ENCODE results near the gene PGM3. TPM values are rescaled to one million over a fixed set of nuclear protein-coding genes. Genes with fewer than 3 reads are reported as not detected.

Gene PGM3
- total and polyA plus RNA-seq, 12 donors, result 5.3 to 23.4 (median 16.1) TPM

DNA sequence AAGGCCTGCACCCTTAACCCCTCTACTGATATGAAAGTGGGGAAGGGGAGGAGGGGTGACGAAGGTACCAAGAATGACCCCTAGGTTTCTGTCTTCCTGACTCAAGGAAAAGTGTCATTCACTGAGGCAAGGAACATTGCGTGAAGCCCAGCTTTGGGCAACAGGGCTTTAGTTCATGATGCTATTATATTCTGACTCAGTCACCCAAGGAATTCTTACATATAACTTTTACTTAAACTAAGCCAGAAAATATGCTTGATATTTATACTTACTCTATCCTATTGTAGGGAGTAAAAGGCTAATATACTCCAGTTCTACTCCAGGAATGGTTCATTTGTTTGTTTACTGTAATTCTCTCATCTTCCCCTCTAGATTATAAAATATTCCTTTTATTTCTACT, 65.1 kb downstream of the PGM3 start:
- intact Hi-C loops (cut with DNase I), result loop anchor here in 1 of 10 donors (10.0 kb wide), 1 partner anchor 47 kb away; no protein-coding TSS in a partner anchor
- 98 to 100% methylated on average over 2 of the region's 2 CpGs for WGBS, 2 donors
- TF ChIP-seq, protein P1, sequence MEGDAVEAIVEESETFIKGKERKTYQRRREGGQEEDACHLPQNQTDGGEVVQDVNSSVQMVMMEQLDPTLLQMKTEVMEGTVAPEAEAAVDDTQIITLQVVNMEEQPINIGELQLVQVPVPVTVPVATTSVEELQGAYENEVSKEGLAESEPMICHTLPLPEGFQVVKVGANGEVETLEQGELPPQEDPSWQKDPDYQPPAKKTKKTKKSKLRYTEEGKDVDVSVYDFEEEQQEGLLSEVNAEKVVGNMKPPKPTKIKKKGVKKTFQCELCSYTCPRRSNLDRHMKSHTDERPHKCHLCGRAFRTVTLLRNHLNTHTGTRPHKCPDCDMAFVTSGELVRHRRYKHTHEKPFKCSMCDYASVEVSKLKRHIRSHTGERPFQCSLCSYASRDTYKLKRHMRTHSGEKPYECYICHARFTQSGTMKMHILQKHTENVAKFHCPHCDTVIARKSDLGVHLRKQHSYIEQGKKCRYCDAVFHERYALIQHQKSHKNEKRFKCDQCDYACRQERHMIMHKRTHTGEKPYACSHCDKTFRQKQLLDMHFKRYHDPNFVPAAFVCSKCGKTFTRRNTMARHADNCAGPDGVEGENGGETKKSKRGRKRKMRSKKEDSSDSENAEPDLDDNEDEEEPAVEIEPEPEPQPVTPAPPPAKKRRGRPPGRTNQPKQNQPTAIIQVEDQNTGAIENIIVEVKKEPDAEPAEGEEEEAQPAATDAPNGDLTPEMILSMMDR (IDR thresholded peaks at IDR 0.05), result no peak
- H3K27me3 ChIP-seq, result no peaks in the 10 kb centered on the region
- ATAC-seq (no peak), DNase-seq (no peak)
- no peaks in the 10 kb centered on the region for H3K4me1 ChIP-seq
- no peaks in the 10 kb centered on the region for H3K9me3 ChIP-seq
- no peak overlapping the region for H3K4me3 ChIP-seq
- no peak overlapping the region for H3K27ac ChIP-seq
- H3K36me3 ChIP-seq, result peaks cover 0 to 100% (median 69%) of the 10 kb centered on the region in 9 donors

DNA sequence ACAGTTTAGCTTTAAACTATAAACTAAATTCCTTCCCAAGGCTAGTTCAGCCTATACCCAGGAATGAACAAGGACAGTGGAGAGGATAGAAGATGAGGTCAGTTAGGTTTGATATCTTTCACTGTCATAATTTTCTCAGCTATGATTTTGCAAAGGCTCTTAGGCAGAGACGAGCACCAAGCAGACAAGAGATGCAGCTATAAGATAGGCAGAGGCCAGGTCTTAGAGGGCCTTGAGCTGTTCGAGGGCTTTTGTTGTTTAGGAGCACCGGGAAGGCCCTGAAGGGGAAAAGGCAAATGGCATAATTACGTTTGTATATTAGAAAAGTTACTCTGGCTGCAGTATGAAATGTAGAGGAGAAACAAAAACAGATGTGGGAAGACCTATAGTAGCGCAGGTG, 65.8 kb downstream of the PGM3 start:
- no peaks in the 10 kb centered on the region for H3K9me3 ChIP-seq
- H3K27me3 ChIP-seq, result no peaks in the 10 kb centered on the region
- H3K4me3 ChIP-seq, result no peak overlapping the region
- TF ChIP-seq, protein P1 (IDR thresholded peaks at IDR 0.05), result no peak
- peaks cover 0 to 100% (median 69%) of the 10 kb centered on the region in 9 donors for H3K36me3 ChIP-seq
- H3K27ac ChIP-seq, result no peak overlapping the region
- no peak for DNase-seq
- 91 to 94% methylated on average over 5 of the region's 5 CpGs for WGBS, 2 donors
- no peak for ATAC-seq
- intact Hi-C loops (cut with DNase I), result loop anchor here in 1 of 10 donors (10.0 kb wide), 1 partner anchor 48 kb away; no protein-coding TSS in a partner anchor
- H3K4me1 ChIP-seq, result no peaks in the 10 kb centered on the region

DNA sequence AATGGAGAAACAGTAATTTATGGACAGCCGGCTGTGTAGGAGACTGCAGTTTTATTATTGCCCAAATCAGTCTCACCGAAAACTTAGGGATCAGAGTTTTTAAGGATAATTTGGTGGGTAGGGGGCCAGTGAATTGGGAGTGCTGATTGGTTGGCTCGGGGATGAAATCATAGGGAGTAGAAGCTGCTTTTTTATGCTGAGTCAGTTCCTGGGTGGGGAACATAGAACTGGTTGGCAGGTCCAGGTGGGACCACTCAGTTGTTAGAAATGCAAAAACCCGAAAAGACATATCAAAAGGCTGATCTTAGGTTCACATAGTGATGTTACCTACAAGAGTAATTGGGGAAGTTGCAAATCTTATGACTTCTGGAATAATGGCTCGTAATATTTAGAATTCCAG, 66.3 kb downstream of the PGM3 start:
- Histone ChIP-seq H3K27ac (no peak overlapping the region), H3K9me3 (no peaks in the 10 kb centered on the region), H3K4me1 (no peaks in the 10 kb centered on the region), H3K27me3 (no peaks in the 10 kb centered on the region), H3K4me3 (no peak overlapping the region), H3K36me3 (peaks cover 0 to 100% (median 66%) of the 10 kb centered on the region in 9 donors)
- intact Hi-C loops (cut with DNase I), result loop anchor here in 1 of 10 donors (10.0 kb wide), 1 partner anchor 48 kb away; no protein-coding TSS in a partner anchor
- no peak for DNase-seq
- 95% methylated on average over 5 of the region's 5 CpGs for WGBS, 2 donors
- TF ChIP-seq, protein P1 (IDR thresholded peaks at IDR 0.05), result no peak
- ATAC-seq, result no peak

DNA sequence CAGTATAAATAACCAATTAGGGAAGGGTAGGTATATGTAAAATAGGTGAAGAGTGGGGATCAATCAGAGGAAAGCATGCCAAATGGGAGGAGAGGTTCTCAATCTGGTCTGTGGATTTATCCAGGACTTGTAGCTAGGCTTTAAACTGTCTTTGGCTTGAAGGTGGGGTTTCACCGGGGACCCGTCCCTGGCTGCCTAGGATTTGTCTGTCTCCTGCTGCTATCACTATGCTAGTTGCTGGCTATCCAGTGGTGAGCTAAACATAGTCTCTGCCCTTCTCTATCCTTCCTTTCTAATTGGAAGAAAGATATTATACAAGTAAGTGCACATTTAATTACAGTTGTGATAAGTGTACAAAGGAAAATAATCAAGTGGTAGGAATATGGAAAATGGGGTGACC, 66.8 kb downstream of the PGM3 start:
- TF ChIP-seq, protein P1 (IDR thresholded peaks at IDR 0.05), result no peak
- ATAC-seq (no peak), DNase-seq (no peak)
- Histone ChIP-seq H3K36me3 (peaks cover 0 to 100% (median 66%) of the 10 kb centered on the region in 9 donors), H3K4me3 (no peak overlapping the region), H3K9me3 (no peaks in the 10 kb centered on the region), H3K27ac (no peak overlapping the region), H3K27me3 (no peaks in the 10 kb centered on the region), H3K4me1 (no peaks in the 10 kb centered on the region)
- intact Hi-C loops (cut with DNase I), result loop anchor here in 1 of 10 donors (10.0 kb wide), 1 partner anchor 49 kb away; no protein-coding TSS in a partner anchor
- WGBS, 2 donors, result 89 to 94% methylated on average over 2 of the region's 2 CpGs

Measured in heart right ventricle (tissue), 16 donors.